Activated CD4-positive, CD25-positive, alpha-beta regulatory T cell treated with anti-CD3 and anti-CD28 coated beads, Interleukin-2, amount 50 U/mL, for 72 hours (primary cell): Measurements from ENCODE around the gene FXYD3.
"Not testable (repeated sequence)": the region's sequence is repeated elsewhere in the genome, so short reads cannot be mapped to it uniquely, and the experiment has no call there.

Source experiments
- DNase-seq: peaks from one replicate; pipeline ENCODE4 v3.0.0; 2021

Gene FXYD3

DNA sequence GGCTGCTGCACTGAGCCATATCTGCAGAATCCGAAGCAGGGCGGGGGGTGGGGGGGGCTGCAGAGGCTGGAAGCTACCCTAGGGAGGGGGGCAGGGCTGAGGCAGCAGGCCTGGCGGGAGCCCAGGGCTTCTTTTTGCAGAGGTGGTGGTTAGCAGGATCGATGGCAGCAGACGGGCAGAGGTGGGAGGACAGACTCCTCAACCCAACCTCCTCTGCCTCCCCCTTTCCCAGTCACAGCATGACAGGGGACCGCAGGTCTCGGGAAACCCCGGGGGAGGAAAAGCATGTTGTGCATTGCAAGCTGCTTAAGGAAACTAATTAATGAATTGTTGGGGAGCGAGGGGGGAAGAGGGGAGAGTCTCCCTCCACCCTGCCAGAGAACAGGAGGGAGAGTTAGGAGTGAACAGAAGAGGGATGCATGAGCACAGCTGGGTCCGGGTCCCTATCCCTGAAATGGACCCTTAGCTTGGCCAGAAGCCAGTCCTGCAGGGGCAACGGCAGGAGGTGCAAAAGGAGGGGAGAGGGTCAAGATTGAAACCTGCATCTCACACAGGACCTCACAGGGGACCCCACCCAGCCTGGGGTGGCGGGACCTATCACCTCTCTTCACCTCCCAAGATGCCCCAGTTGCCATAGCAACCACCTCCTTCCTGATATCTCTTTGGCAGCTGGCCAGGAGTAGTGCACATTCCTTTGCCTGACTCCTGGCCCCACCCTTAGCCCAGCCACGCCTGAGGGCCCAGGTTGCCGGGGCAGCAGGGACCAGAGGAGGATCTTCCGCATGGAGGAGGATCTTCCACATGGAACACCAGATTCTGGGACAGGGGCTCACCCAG is 29.2 kb downstream of the FXYD3 start:
- DNase-seq = no peak

DNA sequence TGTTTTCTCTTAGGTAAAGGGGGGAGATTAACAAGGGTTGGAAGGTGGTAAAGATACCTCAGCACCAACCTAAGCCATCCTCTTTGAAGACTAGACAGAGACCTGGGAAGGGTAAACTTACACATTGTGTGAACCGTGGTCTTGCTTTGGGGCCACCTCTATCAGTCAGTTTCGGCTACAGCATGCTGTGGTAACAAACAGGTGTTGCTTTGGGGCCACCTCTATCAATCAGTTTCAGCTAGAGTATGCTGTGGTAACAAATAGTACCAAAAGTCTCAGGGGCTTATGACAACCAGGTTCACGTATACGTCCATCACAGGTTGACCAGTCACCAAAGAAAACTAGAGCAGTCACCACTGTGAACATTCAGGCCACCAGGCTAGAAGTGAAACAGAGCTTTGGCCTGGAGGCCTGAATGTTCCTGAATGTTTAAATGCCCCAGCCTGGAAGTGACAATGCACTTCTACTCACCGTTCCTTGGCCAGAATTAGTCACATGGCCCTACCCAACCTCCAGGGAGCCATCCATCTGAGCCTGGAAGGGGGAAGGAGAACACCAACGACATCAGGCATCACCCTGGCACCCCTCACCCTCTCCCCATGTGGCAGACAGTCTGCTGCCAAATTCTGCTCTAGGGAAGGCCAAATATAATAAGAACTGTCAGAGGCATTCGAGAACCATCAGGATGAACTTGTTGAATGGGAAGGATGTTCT is 31.3 kb downstream of the FXYD3 start:
- DNase-seq = no peak

DNA sequence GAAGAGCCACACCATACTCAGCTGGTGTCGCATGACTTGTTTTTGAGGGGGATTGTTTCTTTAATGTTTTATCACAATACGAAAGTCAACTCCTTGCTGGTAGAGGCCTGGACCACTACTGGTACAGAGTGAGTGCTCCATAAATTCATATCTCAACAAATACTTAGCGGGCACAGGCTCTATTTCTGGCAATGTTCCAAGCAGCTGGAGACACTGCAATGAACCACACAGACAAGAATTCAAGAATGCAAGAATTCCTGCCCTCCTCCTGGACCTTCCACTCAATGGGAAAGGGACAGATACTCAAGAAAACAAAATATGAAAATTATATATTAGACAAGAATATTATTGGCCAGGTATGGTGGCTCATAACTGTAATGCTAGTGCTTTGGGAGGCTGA is 33.8 kb downstream of the FXYD3 start:
- no peak for DNase-seq

DNA sequence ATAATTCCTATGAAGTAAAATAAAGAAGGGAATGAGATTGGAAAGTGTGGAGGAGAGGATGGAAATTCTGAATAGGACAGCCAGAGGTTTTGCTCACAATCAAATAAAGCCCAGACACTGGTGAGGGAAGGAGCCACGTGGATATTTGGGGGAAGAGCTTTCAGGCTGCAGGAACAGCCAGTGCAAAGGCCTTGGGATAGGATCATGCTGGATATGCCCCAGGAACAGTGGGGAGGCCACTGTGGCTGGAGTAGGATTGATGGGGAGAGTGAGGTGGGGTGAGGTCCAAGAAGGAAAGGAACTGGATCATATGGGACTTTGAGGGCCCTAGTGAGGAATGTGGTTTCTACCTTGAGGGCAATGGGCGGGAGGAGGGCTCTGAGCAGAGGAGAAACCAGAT is 34.8 kb downstream of the FXYD3 start:
- no peak for DNase-seq

- no peak for DNase-seq
These were observed 35.8 kb downstream of the FXYD3 start for GRCh38 chr19:35151273-35152065.

DNA sequence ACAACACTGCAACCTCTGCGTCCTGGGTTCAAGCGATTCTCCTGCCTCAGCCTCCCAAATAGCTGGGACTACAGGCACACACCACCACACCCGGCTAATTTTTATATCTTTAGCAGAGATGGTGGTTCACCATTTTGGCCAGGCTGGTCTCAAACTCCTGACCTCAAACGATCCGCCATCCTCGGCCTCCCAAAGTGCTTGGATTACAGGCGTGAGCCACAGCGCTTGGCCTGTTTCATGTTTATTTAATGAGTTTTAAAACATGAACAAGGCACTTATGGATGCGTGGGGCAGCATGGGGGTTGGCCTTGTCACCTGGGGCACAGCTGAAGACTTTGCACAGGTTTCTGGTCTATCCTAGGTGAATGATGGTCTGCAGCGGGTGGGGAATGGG is 37.5 kb downstream of the FXYD3 start:
- DNase-seq = not testable (repeated sequence)

- DNase-seq = peak; percentile 75
These were observed 38.3 kb downstream of the FXYD3 start for GRCh38 chr19:35153701-35154524.

DNA sequence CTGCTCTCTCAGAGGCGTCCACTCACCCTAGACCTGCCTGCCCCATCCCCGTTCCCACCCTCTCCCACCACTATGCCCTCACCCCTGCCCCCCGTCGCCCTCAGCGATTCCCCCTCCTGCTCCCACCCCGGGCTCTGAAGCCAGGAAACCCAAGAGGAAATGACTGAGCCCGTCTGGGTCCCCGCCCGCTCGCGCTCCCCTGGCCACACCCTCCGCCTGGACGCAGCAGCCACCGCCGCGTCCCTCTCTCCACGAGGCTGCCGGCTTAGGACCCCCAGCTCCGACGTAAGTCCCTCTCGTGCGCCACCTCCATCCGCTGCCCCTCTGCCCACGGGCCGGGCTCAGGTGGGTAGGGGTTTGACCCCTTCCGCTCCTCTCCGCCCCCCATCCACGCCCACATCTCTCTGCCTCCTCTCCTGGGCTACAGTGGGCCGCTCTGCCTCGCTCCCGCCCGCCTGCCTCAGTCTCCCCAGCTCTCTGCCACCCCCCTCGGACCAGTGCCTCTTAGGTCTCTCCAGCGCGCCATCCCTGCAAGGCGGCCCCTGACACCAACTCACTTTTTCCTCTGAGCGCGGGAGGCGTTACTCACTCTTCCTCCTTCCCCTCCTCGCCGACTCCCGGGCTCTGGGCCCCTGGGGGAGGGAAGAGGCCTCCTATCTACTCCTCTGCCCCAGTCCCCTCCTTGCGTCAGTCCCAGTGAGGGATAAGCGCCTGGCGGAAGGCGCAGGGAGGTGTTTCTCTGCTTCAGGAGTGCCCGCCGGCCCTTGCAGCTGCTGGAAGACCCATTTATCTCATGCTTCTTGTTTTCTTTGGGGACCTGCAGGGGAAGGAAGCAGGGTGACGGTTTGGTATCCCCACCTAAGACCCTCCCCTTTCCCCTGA is 39.1 kb downstream of the FXYD3 start, which contains the start of gene FXYD5:
TSS of gene FXYD5 (plus strand) at position 211 of the 882 bp plus-strand sequence. CDS start 816 bp downstream, outside the sequence.
- peak; percentile 66 for DNase-seq

- DNase-seq = peak; percentile 45
These were observed 39.8 kb downstream of the FXYD3 start for GRCh38 chr19:35155441-35155840.

DNA sequence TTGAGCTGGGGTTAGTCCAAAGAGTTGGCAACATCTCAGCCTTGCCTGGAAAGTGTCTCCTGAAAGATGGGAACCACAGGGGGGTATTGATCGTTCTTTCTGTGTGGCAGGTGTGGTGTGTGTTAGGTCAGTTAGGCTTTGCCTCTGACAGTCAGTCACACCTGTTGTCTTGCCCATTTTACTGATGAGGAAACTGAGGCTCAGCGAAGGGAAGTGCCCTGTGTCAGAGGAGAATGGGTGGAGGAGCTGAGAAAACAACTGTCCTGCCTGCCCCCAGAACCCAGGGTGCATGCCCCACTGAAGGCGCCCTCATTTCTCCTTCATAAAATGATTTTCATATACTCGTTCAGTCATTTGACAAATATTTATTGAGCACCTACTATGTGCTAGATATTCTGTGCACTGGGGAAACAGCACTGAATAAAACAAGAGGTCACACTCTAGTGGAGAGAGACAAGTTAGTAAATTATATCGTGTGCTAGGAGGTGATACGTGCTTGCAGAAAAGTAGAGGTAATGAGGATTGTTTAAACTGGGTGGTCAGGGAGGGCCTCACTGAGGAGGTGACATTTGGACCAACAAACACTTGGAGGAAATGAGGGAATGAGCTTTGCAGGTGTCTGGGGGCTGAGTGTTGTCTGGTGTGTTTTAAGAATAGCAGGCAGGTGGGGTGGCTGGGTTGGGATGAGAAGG is 40.5 kb downstream of the FXYD3 start:
- DNase-seq = no peak

GRCh38 chr19:35156673-35157014 is 41.0 kb downstream of the FXYD3 start:
- DNase-seq = no peak

DNA sequence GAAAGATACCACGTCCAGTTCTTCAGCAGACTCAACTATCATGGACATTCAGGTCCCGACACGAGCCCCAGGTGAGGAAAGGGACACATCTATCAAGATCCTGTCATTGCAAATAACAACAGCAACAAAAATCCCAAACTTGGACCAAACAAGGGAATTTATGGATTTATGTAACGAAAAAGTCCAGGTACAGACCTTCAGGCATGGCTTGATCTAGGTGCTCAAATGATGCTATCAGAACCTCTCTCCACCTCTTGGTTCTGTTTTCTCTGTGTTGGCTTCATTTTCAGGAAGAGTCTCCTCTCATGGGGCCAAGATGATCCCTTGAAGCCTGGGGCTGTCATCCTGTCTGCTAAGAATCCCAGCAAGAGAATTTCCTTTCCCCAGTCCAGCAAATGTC is 41.8 kb downstream of the FXYD3 start:
- no peak for DNase-seq

- DNase-seq = no peak
These were observed 44.0 kb downstream of the FXYD3 start for GRCh38 chr19:35159606-35160005.

GRCh38 chr19:35160629-35161433 is 45.2 kb downstream of the FXYD3 start:
- no peak for DNase-seq

- DNase-seq = no peak
These were observed 45.8 kb downstream of the FXYD3 start for GRCh38 chr19:35161434-35161743.

- DNase-seq = no peak
These were observed 47.1 kb downstream of the FXYD3 start for GRCh38 chr19:35162471-35163326.

- no peak for DNase-seq
These were observed 48.8 kb downstream of the FXYD3 start for GRCh38 chr19:35164418-35164817.

GRCh38 chr19:35165200-35166058 is 49.8 kb downstream of the FXYD3 start:
- DNase-seq = no peak
